LoVo (cell line): ENCODE data around the gene PAWR.
A peak's percentile ranks its signal among the peaks of the same experiment; 100 is the strongest.

ENCODE experiments used
- DNase-seq: peaks from one replicate; pipeline ENCODE4 v3.0.0-alpha.2; 2016; ENCODE audit warnings: low spot score

Gene PAWR

DNA sequence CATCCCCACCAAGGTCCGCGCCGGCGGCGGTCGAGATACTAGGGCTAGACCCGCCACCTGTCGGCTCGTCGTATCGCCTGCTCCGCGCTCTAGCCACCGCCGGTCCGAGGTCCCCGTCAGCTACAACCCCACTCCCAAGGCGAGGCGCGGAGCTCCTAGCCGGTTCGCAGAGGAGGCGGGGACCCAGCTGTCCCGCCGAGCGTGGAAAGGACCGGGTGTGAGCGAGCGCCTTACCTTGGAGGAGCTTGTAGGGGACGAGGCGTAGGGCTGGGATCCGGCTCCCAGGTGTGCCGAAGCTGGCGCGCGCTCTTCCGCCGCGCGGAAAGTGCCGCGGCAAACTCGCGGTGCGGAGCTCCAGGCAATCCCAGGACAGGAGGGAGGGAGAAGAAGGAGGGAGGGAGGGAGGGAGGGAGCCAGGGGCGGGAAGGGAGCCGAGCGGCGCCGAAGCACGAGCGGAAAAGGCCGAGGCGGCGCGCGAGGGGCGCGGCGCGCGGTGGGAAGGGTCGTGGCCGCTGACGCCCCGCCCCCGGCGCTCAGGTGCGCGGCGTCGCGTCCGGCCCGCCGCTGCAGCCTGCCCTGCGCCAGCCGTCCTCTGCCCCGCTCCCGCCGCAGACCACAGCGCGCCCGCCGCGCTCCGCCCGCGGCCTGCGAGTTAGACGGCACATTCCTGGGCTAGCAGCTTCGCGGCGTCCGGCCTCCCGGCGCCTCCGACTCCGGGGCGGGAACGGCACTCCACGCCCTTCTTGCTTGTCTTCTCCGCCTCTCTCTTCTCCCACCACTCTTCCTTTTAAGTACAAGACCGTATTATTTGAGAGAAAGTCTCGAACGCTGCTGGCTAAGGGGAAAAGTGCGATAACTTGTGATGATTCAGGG, at the start of gene PAWR:
PAWR (minus strand) TSS at position 327 of the 873 bp plus-strand sequence. CDS start 720 bp downstream, outside the sequence.
- peak; percentile 94 for DNase-seq

- DNase-seq: peak; percentile 82
Measured at GRCh38 chr12:79737875-79738718, 47.3 kb upstream of the PAWR start.

DNA sequence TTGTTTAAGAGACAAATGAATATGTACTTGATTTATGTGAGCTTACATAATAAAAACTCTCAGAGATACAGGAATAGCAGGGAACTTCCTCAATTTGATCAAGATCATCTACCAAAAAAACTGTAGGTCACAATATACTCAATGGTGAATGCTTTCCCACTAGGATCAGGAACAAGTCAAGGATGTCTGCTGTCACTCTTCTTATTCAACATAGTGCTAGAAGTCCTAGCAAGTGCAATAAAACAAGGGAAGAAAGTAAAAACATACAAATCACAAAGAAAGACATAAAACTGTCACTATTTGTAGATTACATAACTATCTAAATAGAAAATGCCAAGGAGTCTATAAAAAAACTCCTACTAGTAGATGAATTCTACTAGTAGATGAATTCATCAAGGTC, 41.9 kb upstream of the PAWR start:
- DNase-seq: no peak

- DNase-seq: no peak
Measured at GRCh38 chr12:79725987-79726386, 35.2 kb upstream of the PAWR start.

DNA sequence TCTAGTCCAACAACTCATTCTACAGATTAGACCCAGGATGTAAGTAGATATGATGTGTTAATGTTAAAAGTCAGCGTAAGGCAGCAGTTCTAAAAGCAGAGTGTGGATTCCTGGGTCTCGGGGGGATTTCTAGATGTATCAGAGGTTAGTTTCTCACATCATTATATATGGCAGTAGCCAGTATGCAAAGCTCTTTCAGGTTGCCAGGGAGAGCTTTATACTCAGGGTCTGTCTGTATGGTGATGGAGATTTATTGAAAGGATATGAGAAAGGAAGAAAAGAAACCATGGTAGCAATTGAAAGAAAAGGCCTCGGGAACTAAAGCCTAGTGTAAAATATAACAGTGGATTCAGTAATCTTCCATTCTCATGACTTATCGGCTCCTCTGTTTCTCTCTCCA, 26.2 kb upstream of the PAWR start:
- no peak for DNase-seq

- no peak for DNase-seq
Measured at GRCh38 chr12:79715308-79715707, 24.5 kb upstream of the PAWR start.

DNA sequence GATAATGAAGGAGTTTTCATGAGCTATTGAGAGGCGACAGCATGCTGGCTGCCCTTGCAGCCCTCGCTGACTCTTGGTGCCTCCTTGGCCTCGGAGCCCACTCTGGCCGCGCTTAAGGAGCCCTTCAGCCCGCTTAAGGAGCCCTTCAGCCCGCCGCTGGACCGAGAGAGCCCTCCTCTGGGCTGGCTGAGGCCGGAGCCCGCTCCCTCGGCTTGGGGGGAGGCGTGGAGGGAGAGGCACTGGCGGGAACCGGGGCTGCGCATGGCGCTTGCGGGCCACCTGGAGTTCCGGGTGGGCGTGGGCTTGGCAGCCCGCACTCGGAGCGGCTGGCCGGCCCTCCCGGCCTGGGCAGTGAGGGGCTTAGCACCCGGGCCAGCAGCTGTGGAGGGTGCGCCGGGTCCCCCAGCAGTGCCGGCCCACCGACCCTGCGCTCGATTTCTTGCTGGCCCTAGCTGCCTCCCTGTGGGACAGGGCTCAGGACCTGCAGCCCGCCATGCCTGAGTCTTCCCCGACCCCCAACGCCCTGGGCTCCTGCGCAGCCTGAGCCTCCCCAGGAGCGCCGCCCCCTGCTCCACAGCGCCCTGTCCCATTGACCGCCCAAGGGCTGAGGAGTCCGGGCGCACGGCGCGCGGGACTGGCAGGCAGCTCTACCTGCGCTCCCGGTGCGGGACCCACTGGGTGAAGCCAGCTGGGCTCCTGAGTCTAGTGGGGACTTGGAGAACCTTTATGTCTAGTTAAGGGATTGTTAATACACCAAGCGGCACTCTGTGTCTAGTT, 20.1 kb upstream of the PAWR start:
- DNase-seq: no peak

DNA sequence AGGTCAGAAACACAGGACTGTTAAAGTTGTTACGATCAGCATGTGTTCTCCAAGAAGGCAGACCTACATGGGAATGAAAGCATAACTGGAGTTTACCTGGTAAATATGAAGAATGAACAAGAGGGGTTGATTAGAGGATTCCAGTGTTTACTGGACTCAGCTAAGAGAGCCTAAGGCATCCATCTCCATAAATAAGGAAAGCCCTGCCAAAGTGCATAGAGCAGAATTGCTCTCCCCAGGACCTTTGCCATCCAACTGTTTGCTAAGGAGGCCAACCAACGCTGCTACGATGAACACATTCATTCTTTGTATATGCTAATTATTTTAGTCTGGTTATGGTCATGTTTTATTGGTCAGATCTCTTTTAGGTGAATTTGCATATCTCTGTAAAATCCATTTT, 17.1 kb upstream of the PAWR start:
- DNase-seq: no peak

- DNase-seq: no peak
Measured at GRCh38 chr12:79706676-79707075, 15.9 kb upstream of the PAWR start.

DNA sequence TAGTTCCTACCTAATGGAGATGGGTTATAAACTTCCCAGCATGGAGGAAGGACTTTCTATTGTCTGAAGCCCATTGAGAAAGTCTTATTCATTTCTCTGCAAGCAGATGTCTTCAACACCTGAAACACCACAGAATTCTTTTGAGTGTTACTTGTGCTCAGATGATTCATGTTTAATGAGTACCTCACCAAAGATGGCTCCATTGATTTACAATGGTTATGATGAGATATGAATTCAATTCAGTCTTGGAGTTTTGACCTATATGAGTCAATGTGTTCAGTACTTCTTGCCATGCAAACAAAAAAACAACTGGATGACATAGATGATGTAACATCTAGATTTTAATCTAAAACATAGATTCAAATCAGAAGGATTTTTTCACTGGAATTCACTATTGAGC, 15.4 kb upstream of the PAWR start:
- no peak for DNase-seq

DNA sequence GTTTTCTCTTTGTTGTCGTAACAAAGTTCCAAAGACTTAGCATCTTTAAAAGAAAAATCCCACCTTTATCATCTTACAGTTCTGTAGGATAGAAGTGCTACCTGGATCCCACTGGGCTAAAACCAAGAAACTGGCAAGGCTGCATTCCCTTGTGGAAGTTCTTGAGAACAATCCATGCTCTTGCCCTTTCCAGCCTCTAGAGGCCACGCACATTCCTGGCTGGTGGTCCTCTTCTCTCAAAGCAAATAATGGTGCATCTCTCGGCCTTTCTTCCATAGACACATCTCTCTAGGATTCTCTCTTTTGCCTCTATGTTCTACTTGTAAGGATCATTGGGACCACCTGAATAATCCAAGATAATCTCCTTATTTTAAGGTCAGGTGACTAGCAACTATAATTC, 8.2 kb upstream of the PAWR start:
- no peak for DNase-seq

- DNase-seq: no peak
Measured at GRCh38 chr12:79696416-79696815, 5.7 kb upstream of the PAWR start.

DNA sequence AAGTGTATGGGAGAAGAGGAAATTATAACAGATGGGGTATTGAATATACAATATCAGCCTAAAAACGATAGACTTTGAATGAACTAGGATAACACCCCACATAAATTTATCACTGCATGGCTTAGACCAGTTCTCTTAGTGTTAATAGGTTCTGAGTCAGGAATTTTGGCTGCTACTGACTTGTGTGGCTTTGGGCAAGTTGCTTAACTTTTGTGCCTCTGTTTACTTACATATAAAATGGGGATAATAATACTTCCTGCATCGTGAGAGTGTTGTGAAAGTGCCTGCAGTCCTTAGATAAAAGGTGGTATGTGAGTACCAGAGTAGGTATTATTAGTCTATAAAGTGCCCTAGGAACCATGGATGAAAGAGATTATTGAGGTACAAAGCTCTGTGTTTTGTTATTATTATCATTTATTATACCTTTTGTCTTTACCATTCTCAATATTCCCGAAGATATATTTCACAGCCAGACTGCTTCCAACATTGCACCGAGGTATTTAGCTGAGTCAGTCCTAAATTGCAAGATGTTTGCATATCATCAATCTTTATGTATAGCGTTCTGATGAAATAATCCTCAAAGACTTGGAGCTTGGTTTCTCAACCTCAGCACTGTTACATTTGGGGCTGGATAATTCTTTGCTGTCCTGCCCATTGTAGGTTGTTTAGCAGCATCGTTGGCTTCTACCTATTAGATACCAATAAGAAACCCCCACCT, 2.3 kb upstream of the PAWR start:
- no peak for DNase-seq

DNA sequence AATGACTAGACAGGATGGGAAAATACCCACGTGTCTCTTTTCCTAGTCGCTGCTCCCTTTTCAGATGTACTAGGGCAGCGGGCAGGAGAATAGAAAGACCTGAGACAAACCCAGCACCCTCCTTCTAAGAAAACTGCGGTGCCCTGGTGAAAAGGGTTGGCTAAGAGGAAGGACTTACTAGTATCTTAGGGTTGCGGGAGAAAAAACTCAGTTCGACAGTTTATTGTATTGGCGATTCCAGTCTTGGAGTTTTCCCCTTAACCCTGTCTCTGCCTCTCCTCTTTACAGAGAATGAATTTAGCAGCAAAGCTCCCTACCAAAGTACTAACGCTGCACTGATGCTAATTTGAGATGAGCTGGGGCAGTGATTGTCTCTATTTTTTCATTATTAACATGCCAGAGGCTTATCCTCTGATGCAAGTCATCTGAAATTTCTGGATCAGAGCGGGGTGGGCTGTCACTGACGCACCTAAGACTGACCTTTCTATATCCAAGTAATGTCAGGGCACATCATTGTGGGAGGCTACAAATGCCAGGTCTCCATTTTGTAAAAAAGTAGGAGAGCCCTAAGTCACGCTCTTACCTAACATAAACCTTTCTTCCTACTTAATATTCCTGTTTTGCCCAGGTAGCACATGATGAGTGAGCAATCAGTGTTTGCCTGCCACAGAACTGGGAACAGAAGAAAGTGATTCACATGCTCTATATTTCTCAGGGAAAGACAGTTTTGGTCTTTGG, 916 bp upstream of the PAWR start:
- DNase-seq: peak; percentile 61

- no peak for DNase-seq
Measured at GRCh38 chr12:79690142-79690637, 574 bp downstream of the PAWR start.

- peak; percentile 49 for DNase-seq
Measured at GRCh38 chr12:79689477-79690141, 1.2 kb downstream of the PAWR start.

- no peak for DNase-seq
Measured at GRCh38 chr12:79689061-79689476, 1.7 kb downstream of the PAWR start.

GRCh38 chr12:79688376-79689060, 2.2 kb downstream of the PAWR start:
- DNase-seq: no peak

- DNase-seq: no peak
Measured at GRCh38 chr12:79687711-79688260, 3.0 kb downstream of the PAWR start.
